GM12872 (cell line): ENCODE data around the gene MRPL10.

ENCODE experiments used
- CTCF ChIP-seq: IDR thresholded peaks from 3 replicates; pipeline ENCODE4 v1.5.1; 2011; ENCODE audit warnings: low read depth, mild to moderate bottlenecking, low read length, moderate library complexity; ENCODE audit not compliant: insufficient read depth

The MRPL10 gene

GRCh38 chr17:47866941-47867340 lies 35.6 kb upstream of the MRPL10 start:
- no peak for TF ChIP-seq CTCF

- TF ChIP-seq CTCF: no peak
Measured at GRCh38 chr17:47864791-47865216, 33.5 kb upstream of the MRPL10 start.

- TF ChIP-seq CTCF: no peak
Measured at GRCh38 chr17:47862621-47863440, 31.5 kb upstream of the MRPL10 start.

GRCh38 chr17:47860386-47860785 lies 29.0 kb upstream of the MRPL10 start:
- no peak for TF ChIP-seq CTCF

- TF ChIP-seq CTCF: no peak
Measured at GRCh38 chr17:47857551-47858455, 26.5 kb upstream of the MRPL10 start.

- TF ChIP-seq CTCF: no peak
Measured at GRCh38 chr17:47856830-47857229, 25.5 kb upstream of the MRPL10 start.

GRCh38 chr17:47855737-47856136 lies 24.4 kb upstream of the MRPL10 start:
- TF ChIP-seq CTCF: no peak
